GM10266 (cell line): Measurements from ENCODE around the gene C1QTNF12.

Experiments
- DNase-seq: peaks from one replicate; pipeline ENCODE4 v3.0.0; 2012; ENCODE audit errors: extremely low spot score
- TF ChIP-seq, protein P1 (sequence below): IDR thresholded peaks from 2 replicates; pipeline ENCODE4 v1.5.1; 2012; ENCODE audit warnings: mild to moderate bottlenecking, low read depth; ENCODE audit not compliant: control insufficient read depth, insufficient read depth; ENCODE audit errors: missing control alignments

The C1QTNF12 gene

DNA sequence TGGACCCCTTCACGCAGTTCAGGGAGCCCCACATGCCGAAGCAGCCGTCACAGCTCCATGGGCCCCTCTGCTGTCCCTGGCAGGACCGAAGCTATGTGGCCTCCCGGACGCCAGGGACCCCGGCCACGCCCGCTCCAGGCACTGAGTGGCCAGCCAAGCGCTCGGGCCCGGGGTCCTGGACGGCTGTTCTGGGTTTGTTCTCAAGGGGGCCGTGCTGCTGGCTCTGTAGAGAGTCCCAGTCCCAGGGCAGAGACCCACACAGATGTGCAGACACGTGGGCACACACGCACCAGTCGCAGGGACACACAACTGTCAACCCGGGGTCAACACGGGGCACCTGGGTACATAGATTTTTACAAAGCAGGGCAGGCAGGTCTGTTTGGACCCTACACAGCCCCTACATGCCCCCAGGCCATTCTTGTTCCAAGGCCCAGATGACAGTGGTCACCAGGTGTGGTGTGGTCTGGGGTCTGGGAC, 7.8 kb downstream of the C1QTNF12 start:
- DNase-seq: no peak
- TF ChIP-seq, protein P1, sequence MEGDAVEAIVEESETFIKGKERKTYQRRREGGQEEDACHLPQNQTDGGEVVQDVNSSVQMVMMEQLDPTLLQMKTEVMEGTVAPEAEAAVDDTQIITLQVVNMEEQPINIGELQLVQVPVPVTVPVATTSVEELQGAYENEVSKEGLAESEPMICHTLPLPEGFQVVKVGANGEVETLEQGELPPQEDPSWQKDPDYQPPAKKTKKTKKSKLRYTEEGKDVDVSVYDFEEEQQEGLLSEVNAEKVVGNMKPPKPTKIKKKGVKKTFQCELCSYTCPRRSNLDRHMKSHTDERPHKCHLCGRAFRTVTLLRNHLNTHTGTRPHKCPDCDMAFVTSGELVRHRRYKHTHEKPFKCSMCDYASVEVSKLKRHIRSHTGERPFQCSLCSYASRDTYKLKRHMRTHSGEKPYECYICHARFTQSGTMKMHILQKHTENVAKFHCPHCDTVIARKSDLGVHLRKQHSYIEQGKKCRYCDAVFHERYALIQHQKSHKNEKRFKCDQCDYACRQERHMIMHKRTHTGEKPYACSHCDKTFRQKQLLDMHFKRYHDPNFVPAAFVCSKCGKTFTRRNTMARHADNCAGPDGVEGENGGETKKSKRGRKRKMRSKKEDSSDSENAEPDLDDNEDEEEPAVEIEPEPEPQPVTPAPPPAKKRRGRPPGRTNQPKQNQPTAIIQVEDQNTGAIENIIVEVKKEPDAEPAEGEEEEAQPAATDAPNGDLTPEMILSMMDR: no peak

DNA sequence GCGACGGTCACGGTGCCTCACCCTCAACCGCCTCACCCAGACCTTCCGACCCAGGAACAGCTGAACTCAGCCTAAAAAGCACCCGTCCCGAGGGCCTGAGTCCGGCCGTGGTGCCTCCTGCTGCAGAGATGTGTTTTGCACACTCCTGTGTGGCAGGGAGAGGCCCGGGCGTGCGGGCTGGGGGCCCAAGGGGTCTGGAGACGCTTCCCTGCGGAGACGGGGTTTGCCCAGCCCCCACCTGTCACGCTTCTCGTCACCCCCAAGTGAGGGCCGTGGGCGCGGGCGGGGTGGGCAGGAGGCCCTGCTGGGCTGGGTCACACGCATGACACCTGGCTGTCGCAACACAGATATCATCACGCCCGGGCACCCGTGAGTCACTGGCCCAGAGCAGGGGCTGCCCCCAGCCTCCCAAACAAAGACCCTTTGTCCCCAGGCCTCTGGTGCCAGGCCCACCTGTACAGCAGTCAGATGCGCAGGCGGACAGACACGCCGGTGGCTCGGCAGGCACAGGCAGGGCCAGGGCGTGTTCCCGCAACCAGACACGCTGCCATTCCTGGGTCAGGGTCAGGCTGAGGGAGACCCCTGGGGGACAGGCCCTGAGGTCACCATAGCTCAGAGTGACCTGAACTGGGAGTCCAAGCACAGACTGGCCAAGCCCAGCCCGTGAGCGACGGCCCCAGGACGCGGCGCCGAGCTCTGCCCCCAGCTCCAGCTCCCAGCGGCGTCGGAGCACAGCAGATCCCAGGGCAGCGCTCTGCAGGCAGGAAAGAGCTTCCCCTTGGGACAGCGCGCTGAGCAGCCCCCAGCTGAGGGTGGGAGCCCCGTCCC, 8.4 kb downstream of the C1QTNF12 start:
- TF ChIP-seq, protein P1: no peak
- DNase-seq: no peak

DNA sequence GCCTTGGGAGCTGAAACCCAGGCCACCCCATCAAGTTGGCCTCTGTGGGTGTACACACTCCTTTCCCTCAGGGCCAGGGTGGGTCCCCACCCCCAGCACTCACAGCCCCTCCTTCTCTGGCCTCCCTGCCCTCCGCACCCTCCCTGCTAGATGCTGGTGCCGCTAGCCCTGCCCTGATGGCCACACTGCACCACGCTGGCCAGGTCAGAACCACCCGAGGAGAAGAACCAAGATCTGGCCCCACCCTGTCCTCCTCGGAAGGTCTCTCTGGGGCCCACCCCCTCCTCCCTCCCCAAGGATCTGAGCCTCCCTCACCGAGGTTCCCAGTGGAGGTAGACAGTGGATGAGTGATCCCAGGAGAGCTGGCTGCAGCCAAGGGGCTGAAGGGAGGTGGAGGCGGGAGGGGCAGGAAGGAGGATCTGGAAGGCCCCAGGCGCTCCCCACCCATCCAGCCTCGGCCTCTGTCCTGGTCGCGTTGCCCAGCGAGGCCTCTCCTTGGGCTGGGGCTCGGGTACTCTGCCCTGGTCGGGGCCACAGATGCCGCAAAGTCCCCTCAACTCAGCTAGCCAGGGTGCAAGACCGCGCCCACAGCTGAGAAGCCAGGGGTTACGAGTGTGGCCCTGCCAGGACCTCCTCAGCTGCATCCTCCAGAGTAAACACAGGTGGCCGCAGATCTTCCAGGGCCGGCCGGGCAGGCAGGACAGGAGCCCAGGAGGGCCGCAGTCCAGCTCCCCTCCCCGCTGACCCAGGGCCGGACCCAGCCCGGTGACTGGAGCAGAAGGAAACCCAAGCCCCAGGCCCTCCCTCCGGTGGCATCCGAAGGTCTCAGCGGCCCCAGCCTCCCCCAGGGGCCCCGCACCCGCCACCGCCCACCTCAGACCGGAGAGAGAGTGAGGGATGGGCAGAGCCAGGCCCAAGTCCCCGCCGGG, 9.3 kb downstream of the C1QTNF12 start:
- DNase-seq: no peak
- TF ChIP-seq, protein P1: no peak

DNA sequence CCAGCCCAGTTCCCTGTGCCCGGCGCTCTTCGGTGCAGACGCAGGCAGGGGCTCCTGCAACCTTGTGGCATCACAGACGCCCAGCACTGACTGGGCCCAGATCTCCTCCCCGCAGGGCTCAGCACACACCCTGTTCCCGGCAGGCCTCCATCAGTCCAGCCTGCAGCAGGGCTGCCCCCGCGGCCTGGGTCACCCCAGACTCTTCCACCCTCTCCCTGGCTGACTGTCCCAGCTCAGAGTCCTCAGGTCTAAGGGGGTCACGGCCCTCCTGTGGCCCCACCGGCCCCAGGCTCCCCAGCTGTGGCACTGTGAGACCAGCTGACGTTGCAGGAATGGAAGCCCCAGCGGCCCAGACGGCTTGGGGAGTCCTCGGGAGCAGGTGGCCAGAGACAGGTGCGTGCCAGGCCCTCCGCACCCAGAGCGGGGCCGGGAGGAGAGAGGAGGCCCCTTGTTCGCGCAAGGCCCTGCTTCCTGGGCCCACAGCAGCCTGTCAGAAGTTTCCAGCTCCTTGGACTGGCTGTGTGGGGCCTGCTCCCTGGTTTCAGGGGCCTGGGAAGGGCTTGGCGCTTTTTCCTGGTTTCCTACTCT, 10.3 kb downstream of the C1QTNF12 start:
- TF ChIP-seq, protein P1: no peak
- DNase-seq: no peak

DNA sequence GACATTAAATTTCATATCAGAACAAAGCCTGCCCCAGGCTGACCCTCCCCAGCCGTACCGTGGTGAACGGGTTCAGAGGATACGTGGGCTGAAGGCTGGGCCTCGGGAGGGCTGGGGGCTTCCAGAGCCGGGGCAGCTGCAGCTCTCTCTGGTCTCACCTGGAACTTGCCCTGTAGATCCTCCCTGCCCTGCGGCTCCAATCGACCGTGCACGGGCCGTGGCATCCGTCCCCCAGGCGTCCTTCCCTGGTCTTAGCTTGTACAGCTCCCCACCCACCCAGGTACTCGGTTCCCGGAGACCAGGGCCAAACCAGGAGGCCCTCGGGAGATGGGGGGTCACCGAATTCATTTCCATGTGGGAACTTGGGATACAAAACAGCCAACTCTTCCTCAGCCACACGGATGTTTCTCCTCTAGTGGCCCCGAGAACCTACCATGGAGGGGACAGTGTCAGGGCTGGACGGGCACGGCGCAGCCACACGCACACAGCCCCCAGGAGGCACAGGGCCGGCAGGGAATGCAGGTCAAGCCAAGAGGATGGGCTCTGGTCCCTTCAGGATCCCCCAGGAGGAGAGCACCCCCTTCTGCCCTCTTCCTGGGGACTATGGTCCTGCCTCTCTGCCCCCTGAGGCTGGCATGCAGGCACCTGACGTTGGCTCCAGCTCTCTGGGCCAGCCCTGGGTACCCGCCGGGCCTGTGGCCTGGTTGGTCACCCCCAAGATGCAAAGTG, 11.3 kb downstream of the C1QTNF12 start:
- TF ChIP-seq, protein P1: no peak
- no peak for DNase-seq

DNA sequence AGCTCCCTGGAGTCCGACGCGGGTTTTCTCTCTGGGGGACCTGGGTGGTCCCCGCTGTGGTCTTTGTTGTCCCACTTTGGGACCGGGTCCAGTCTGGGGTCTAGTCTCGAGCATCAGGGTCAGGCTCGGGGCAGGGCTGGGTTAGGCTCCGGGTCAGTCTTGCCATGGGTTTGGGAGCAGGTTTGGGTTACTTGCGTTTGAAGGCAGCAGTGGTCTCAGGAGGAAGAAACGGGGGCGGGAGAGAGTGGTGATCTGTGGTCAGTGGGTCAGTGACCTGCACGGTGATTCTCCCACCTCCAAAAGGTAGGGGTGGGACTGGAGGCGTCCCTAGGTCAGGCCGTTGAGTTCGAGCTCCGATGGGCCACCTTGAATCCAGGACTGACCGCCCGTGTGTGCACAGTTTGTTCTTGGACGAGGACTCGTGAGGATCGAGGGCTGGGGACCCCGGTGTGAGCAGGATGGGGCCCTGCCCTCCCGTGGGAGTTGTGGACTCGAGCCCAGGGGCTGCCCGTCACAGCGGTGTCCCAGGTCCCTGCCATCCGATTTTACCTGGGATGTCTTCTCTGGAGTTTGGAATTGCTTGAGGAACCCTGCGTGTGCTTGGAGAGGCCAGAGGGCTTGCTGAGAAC, 12.2 kb downstream of the C1QTNF12 start:
- no peak for DNase-seq
- TF ChIP-seq, protein P1: no peak
